HepG2 (cell line): ENCODE data around the gene BCO1. TPM values are rescaled to one million over a fixed set of nuclear protein-coding genes. Genes with fewer than 3 reads are reported as not detected.

Source experiments
- ATAC-seq: fragments of 200-7000 bp; cut with Tn5 transposase; 3 replicates; pipeline ENCODE4 v1.9.1; 2020; ENCODE audit warnings: mild to moderate bottlenecking, moderate library complexity
- BruUV-seq: library from RNA; stranded (reverse); fragments of 400-500 nt; replicated peaks from 2 replicates; lab custom pipeline; 2021; lab: Mats Ljungman, UMichigan
- CTCF ChIA-PET: fragments of 300-600 bp; formaldehyde crosslinking; extraction: SDS; loops from one replicate; lab custom pipeline; 2021; ENCODE audit warnings: low total read pairs, inconsistent platforms, low intra/inter-chr PET ratio; lab: Yijun Ruan, JAX
- POLR2A ChIA-PET: fragments of 350-600 bp; sonication (Branson Sonifier 250); formaldehyde crosslinking; loops from one replicate; lab custom pipeline; 2020; ENCODE audit warnings: antibody characterized with exemption, inconsistent platforms; lab: Yijun Ruan, JAX
- DNase-seq: peaks from one replicate; pipeline ENCODE4 v3.0.0-alpha.2; 2015; ENCODE audit warnings: low spot score
- FAIRE-seq: peaks from 3 replicates; lab custom pipeline; 2011; peaks lifted over from hg19 to GRCh38; lab: Jason Lieb, UNC
- H2AFZ ChIP-seq: one replicate; pipeline ENCODE4 v1.6.1; 2011; ENCODE audit warnings: low read length, inconsistent platforms
- H3K27ac ChIP-seq: fragments of 300-600 bp; 3 replicates; pipeline ENCODE4 v1.8.0; 2011; ENCODE audit warnings: mixed run types, mild to moderate bottlenecking, mixed read lengths, low read length, inconsistent platforms; ENCODE audit not compliant: insufficient read depth; ENCODE audit errors: extremely low read length
- H3K27me3 ChIP-seq, 2 experiments: fragments of 200-600 bp in 1 of 2; 2 replicates in 1 of 2; 3 replicates in 1 of 2; pipeline versions ENCODE4 v1.6.0 to v1.8.0; 2011; ENCODE audit warnings: low read length in 2 of 2, mild to moderate bottlenecking in 2 of 2, moderate library complexity in 2 of 2, inconsistent platforms in 1 of 2; ENCODE audit not compliant: insufficient read depth in 2 of 2, control insufficient read depth in 1 of 2
- H3K36me3 ChIP-seq, 2 experiments: fragments of 200-600 bp in 1 of 2; replicated peaks in 1 of 2; 2 replicates in 1 of 2; 3 replicates in 1 of 2; pipeline versions ENCODE4 v1.5.1 to v1.8.0; 2011; ENCODE audit warnings: low read length in 2 of 2, inconsistent platforms in 1 of 2; ENCODE audit not compliant: insufficient read depth in 2 of 2, control insufficient read depth in 1 of 2
- H3K4me1 ChIP-seq: 2 replicates; pipeline ENCODE4 v1.5.1; 2012; ENCODE audit warnings: low read length, inconsistent platforms; ENCODE audit not compliant: insufficient read depth
- H3K4me2 ChIP-seq: 2 replicates; pipeline ENCODE4 v1.6.0; 2011; ENCODE audit warnings: low read depth, low read length, inconsistent platforms
- H3K4me3 ChIP-seq, 3 experiments: fragments of 200-600 bp in 1 of 3; sonication (generic), shearing (Covaris generic) in 1 of 3; replicated peaks in 1 of 3; 2 replicates each; pipeline ENCODE4 v1.5.1; 2011 to 2016; ENCODE audit warnings: low read length in 3 of 3, inconsistent platforms in 2 of 3, low read depth in 2 of 3, mild to moderate bottlenecking in 2 of 3, control low read depth in 1 of 3, mixed read lengths in 1 of 3; ENCODE audit not compliant: insufficient read depth in 1 of 3
- H3K79me2 ChIP-seq: one replicate; pipeline ENCODE4 v1.6.1; 2011; ENCODE audit warnings: low read length, inconsistent platforms; ENCODE audit not compliant: insufficient read depth
- H3K9ac ChIP-seq: 2 replicates; pipeline ENCODE4 v1.6.0; 2011; ENCODE audit warnings: mild to moderate bottlenecking, low read depth, low read length, inconsistent platforms; ENCODE audit not compliant: insufficient read depth
- H3K9me3 ChIP-seq: 2 replicates; pipeline ENCODE4 v1.5.1; 2012; ENCODE audit warnings: mild to moderate bottlenecking, low read length
- H4K20me1 ChIP-seq: 2 replicates; pipeline ENCODE4 v1.6.0; 2011; ENCODE audit warnings: inconsistent platforms, mild to moderate bottlenecking, low read length, moderate library complexity; ENCODE audit not compliant: insufficient read depth
- CCAR2 ChIP-seq: fragments of 200-400 bp; formaldehyde crosslinking; optimal IDR thresholded peaks from 2 replicates; pipeline ENCODE3; 2018; ENCODE audit warnings: low read depth, mild to moderate bottlenecking, low read length, moderate library complexity
- CEBPG ChIP-seq: IDR thresholded peaks from 2 replicates; pipeline ENCODE4 v1.6.1; 2016
- MIER3 ChIP-seq: IDR thresholded peaks from 2 replicates; pipeline ENCODE4 v1.6.1; 2016; ENCODE audit warnings: missing compliant biosample characterization, borderline replicate concordance
- ZBTB4 ChIP-seq: sonication (generic); formaldehyde crosslinking; IDR thresholded peaks from 2 replicates; pipeline ENCODE4 v1.4.0; 2020; ENCODE audit warnings: missing genetic modification reagents, mild to moderate bottlenecking, borderline replicate concordance
- WGBS: methylation state at CpG from one replicate; pipeline ENCODE4 v1.1.6; 2017; ENCODE audit warnings: low lambda C conversion rate; 5-methylcytosine and 5-hydroxymethylcytosine counted together
- in situ Hi-C: cut with HindIII; loops from 2 replicates; pipeline ENCODE4 v1.10.0; 2017; ENCODE audit warnings: low pct_unique_long_range_greater_than_20kb; ENCODE audit not compliant: extremely low pct_ligation_motif_present
- intact Hi-C: fragments of 100-400 bp; cut with micrococcal nuclease; formaldehyde crosslinking; loops from one replicate; pipeline ENCODE4 v1.10.0; 2022; ENCODE audit not compliant: unreplicated experiment
- polyA plus RNA-seq, 8 experiments: library from polyadenylated mRNA; depleted of rRNA in 3 of 8; stranded (reverse) in 7 of 8; unstranded in 1 of 8; fragments of >200 nt; fragmentation: Illumina TruSeq in 4 of 8; extraction: Trizol in 4 of 8; gene quantifications; 2 replicates each; pipeline versions ENCODE4 v1.2.1 to v1.2.3, GENCODE V29; 2011 to 2016; ENCODE audit warnings: low read depth in 4 of 8, missing spikeins in 1 of 8, mixed read lengths in 1 of 8; ENCODE audit not compliant: insufficient read depth in 1 of 8
- total RNA-seq, 5 experiments: library from RNA; depleted of rRNA; stranded (reverse); fragments of >200 nt; fragmentation: Illumina TruSeq; extraction: Trizol; gene quantifications; 2 replicates each; pipeline ENCODE4 v1.2.3, GENCODE V29; 2016; ENCODE audit warnings: low read depth in 1 of 5

Gene BCO1
- total and polyA plus RNA-seq, 2 of the 13 experiments (the other 11 are each of a cell fraction or from before 2014, with no cell fraction given): 0.11 TPM; not detected in 1

GRCh38 chr16:81259916-81260315 is 21.4 kb downstream of the BCO1 start:
- Histone ChIP-seq H3K27ac (no peak overlapping the region), H3K4me2 (no peak overlapping the region), H3K4me3 (no peak overlapping the region), H3K9me3 (no peaks in the 10 kb centered on the region), H3K27me3 (0 out of 5 replicates have a peak, but pooled peaks cover 0 to 5% of the 10 kb centered on the region in 2 experiments), H3K79me2 (no peaks in the 10 kb centered on the region), H2AFZ (no peak overlapping the region), H3K9ac (no peak overlapping the region), H3K36me3 (no peaks in the 10 kb centered on the region), H3K4me1 (no peaks in the 10 kb centered on the region), H4K20me1 (no peaks in the 10 kb centered on the region)
- ChIA-PET CTCF (no interaction called here), POLR2A (no interaction called here)
- no peak for TF ChIP-seq ZBTB4 (CRISPR knock-in tag)
- no peak for TF ChIP-seq CCAR2
- no peak for TF ChIP-seq CEBPG (CRISPR knock-in tag)
- TF ChIP-seq MIER3 (CRISPR knock-in tag): no peak
- ATAC-seq: no peak
- 50% methylated on average over 4 of the region's 4 CpGs for WGBS
- intact Hi-C loops (loop anchor here (5.0 kb wide), 2 partner anchors 462 to 477 kb away; no protein-coding TSS in a partner anchor), in situ Hi-C loops (no loop called here)
- no peak for DNase-seq
- FAIRE-seq: no peak
- BruUV-seq: no TSS peak
